Endothelial cell of umbilical vein (primary cell): ENCODE results near the gene ATXN1. TPM values are rescaled to one million over a fixed set of nuclear protein-coding genes. Genes with fewer than 3 reads are reported as not detected.

ENCODE experiments used
- BruUV-seq: library from RNA; stranded (reverse); fragments of 400-500 nt; replicated peaks from 2 replicates; lab custom pipeline; 2021; lab: Mats Ljungman, UMichigan
- CTCF ChIA-PET: fragments of 300-600, 350-600 bp; sonication (Branson Sonifier 250); formaldehyde crosslinking; loops from one replicate; lab custom pipeline; 2021; ENCODE audit warnings: antibody characterized with exemption, inconsistent platforms; lab: Charles Lee
- POLR2A ChIA-PET: fragments of 300-600, 350-600 bp; sonication (Branson Sonifier 250); formaldehyde crosslinking; loops from one replicate; lab custom pipeline; 2021; ENCODE audit warnings: antibody characterized with exemption, inconsistent platforms; lab: Charles Lee
- DNase-seq: peaks from one replicate; pipeline ENCODE4 v3.0.0-alpha.2; 2011; ENCODE audit warnings: low read depth, low spot score
- FAIRE-seq: peaks from 2 replicates; lab custom pipeline; 2011; peaks lifted over from hg19 to GRCh38; lab: Jason Lieb, UNC
- H2AFZ ChIP-seq: 2 replicates; pipeline ENCODE4 v1.6.0; 2012; ENCODE audit warnings: low read depth, low read length, control low read depth, inconsistent platforms
- H3K27ac ChIP-seq: 2 replicates; pipeline ENCODE4 v1.5.1; 2011; ENCODE audit warnings: low read depth, mild to moderate bottlenecking, control low read depth, low read length, moderate library complexity; ENCODE audit not compliant: insufficient read depth
- H3K27me3 ChIP-seq, 2 experiments: 2 replicates each; pipeline versions ENCODE4 v1.6.0 to v1.6.1; 2011; ENCODE audit warnings: low read length in 2 of 2, mixed read lengths in 1 of 2; ENCODE audit not compliant: control insufficient read depth in 2 of 2, insufficient read depth in 2 of 2
- H3K36me3 ChIP-seq, 2 experiments: 2 replicates in 1 of 2; 3 replicates in 1 of 2; pipeline ENCODE4 v1.5.1; 2011; ENCODE audit warnings: low read length in 2 of 2, mild to moderate bottlenecking in 1 of 2, moderate library complexity in 1 of 2; ENCODE audit not compliant: control insufficient read depth in 2 of 2, insufficient read depth in 2 of 2; ENCODE audit errors: extremely low read depth in 1 of 2
- H3K4me1 ChIP-seq: 3 replicates; pipeline ENCODE4 v1.5.1; 2011; ENCODE audit warnings: mild to moderate bottlenecking, low read length; ENCODE audit not compliant: control insufficient read depth, insufficient read depth; ENCODE audit errors: extremely low read depth
- H3K4me2 ChIP-seq: 2 replicates; pipeline ENCODE4 v1.6.1; 2011; ENCODE audit warnings: low read length, control low read depth, mixed read lengths; ENCODE audit not compliant: insufficient read depth
- H3K4me3 ChIP-seq, 3 experiments: fragments of 200-600 bp in 1 of 3; sonication (generic), shearing (Covaris generic) in 1 of 3; replicated peaks in 1 of 3; 2 replicates each; pipeline ENCODE4 v1.5.1; 2011 to 2016; ENCODE audit warnings: control low read depth in 3 of 3, low read length in 3 of 3, mild to moderate bottlenecking in 2 of 3, inconsistent platforms in 1 of 3, low read depth in 1 of 3, moderate library complexity in 1 of 3; ENCODE audit not compliant: insufficient read depth in 1 of 3
- H3K79me2 ChIP-seq: 2 replicates; pipeline ENCODE4 v1.6.0; 2012; ENCODE audit warnings: low read length, inconsistent platforms; ENCODE audit not compliant: control insufficient read depth, insufficient read depth
- H3K9ac ChIP-seq: replicated peaks from 2 replicates; pipeline ENCODE3; 2011; ENCODE audit warnings: low read length, control low read depth; ENCODE audit not compliant: insufficient read depth; ENCODE audit errors: extremely low read depth
- H3K9me1 ChIP-seq: replicated peaks from 3 replicates; pipeline ENCODE4 v1.6.0; 2011; ENCODE audit warnings: mild to moderate bottlenecking, low read length; ENCODE audit not compliant: control insufficient read depth, insufficient read depth; ENCODE audit errors: extremely low read depth
- H3K9me3 ChIP-seq: replicated peaks from 2 replicates; pipeline ENCODE4 v1.5.1; 2012; ENCODE audit warnings: low read length, inconsistent platforms; ENCODE audit not compliant: control insufficient read depth, insufficient read depth
- H4K20me1 ChIP-seq: replicated peaks from 2 replicates; pipeline ENCODE3; 2011; ENCODE audit warnings: mild to moderate bottlenecking, low read length; ENCODE audit not compliant: control insufficient read depth, insufficient read depth; ENCODE audit errors: extremely low read depth
- EZH2 ChIP-seq: IDR thresholded peaks from 2 replicates; pipeline ENCODE4 v1.6.1; 2012; ENCODE audit warnings: borderline replicate concordance, low read depth, mild to moderate bottlenecking, moderate library complexity, low read length, inconsistent platforms; ENCODE audit not compliant: severe bottlenecking
- FOS ChIP-seq: IDR thresholded peaks from 2 replicates; pipeline ENCODE4 v1.6.1; 2011; ENCODE audit warnings: mild to moderate bottlenecking, low read length, moderate library complexity, borderline replicate concordance; ENCODE audit not compliant: insufficient read depth
- GATA2 ChIP-seq: IDR thresholded peaks from 2 replicates; pipeline ENCODE4 v1.7.0; 2011; ENCODE audit warnings: low read depth, mild to moderate bottlenecking, moderate library complexity, mixed read lengths, low read length; ENCODE audit not compliant: insufficient read length, insufficient read depth
- JUN ChIP-seq: IDR thresholded peaks from 2 replicates; pipeline ENCODE4 v1.6.1; 2011; ENCODE audit warnings: borderline replicate concordance, low read depth; ENCODE audit not compliant: insufficient read length, insufficient read depth
- MYC ChIP-seq: IDR thresholded peaks from one replicate; pipeline ENCODE4 v1.6.1; 2011; ENCODE audit warnings: mild to moderate bottlenecking, low read depth, low read length
- POLR2A ChIP-seq: IDR thresholded peaks from 2 replicates; pipeline ENCODE4 v1.6.1; 2012; ENCODE audit warnings: low read depth, mild to moderate bottlenecking, control low read depth, low read length
- POLR2AphosphoS5 ChIP-seq: IDR thresholded peaks from 2 replicates; pipeline ENCODE4 v1.6.1; 2012; ENCODE audit warnings: low read depth, mild to moderate bottlenecking, control low read depth, low read length, moderate library complexity; ENCODE audit not compliant: insufficient read depth
- dilution Hi-C: fragments of 300-500 bp; cut with MboI; formaldehyde crosslinking; loops from one replicate; pipeline ENCODE4 v1.15.0; 2019; ENCODE audit warnings: low sequenced_read_pairs; ENCODE audit not compliant: extremely low pct_ligation_motif_present
- intact Hi-C: fragments of 100-400 bp; cut with micrococcal nuclease; formaldehyde crosslinking; loops from one replicate; pipeline ENCODE4 v1.10.0; 2022
- polyA plus RNA-seq, 4 experiments: library from polyadenylated mRNA; depleted of rRNA in 3 of 4; stranded (reverse) in 3 of 4; unstranded in 1 of 4; fragments of >200 nt; gene quantifications; 2 replicates each; pipeline versions ENCODE4 v1.2.1 to v1.2.3, GENCODE V29; 2011 to 2012; ENCODE audit warnings: missing spikeins in 1 of 4
- total RNA-seq: library from RNA; stranded (reverse); gene quantifications from 2 replicates; pipeline ENCODE4 v1.2.3, GENCODE V29; 2021
- TF ChIP-seq, protein P1 (sequence below): IDR thresholded peaks from 2 replicates; pipeline ENCODE4 v1.6.1; 2011; ENCODE audit not compliant: insufficient read depth, insufficient read length
- TF ChIP-seq, protein P2 (sequence below), 2 donors: IDR thresholded peaks; 1 replicate in 1 of 2; 2 replicates in 1 of 2; pipeline ENCODE4 v1.5.1; 2011; ENCODE audit warnings: low read length in 2 of 2, mild to moderate bottlenecking in 2 of 2, moderate library complexity in 2 of 2, control low read depth in 1 of 2, inconsistent platforms in 1 of 2, low read depth in 1 of 2; ENCODE audit not compliant: insufficient read depth in 1 of 2; ENCODE audit errors: extremely low read depth in 1 of 2

The ATXN1 gene
- total and polyA plus RNA-seq, 2 donors (not counting 3 experiments of a cell fraction or from before 2014, with no cell fraction given) = 16.4 to 33.0 TPM

DNA sequence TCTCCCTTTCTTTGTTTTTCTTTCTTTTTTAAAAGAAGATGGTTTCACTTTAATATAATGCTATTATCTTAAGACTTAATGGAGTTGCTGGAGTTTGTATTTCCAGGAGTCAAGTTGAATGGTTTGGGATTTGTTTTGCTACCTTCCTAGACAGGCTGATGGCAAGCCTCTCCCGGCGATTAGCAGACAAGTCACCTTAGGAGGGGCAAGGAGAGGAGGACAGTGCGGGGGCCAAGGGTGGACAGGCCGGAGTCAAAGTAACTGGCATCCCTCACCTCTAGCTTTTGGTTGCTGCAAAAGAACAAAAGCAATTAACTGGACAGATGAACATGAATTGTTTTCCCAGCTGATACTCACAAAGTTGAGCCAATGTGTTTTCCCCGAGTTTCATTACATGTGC is 465.8 kb downstream of the ATXN1 start:
- dilution Hi-C loops = no loop called here

More for the DNA sequence above, 465.8 kb downstream of the ATXN1 start:
- CTCF ChIA-PET = no interaction called here
- Histone ChIP-seq H3K79me2 (no peaks in the 10 kb centered on the region), H3K4me3 (no peak overlapping the region), H3K27ac (no peak overlapping the region), H3K9me1 (no peaks in the 10 kb centered on the region), H3K9ac (no peak overlapping the region), H3K27me3 (no peaks in the 10 kb centered on the region), H3K9me3 (no peaks in the 10 kb centered on the region), H3K4me1 (no peaks in the 10 kb centered on the region), H3K4me2 (no peak overlapping the region), H2AFZ (no peak overlapping the region), H4K20me1 (no peaks in the 10 kb centered on the region), H3K36me3 (peaks cover 0 to 22% of the 10 kb centered on the region in 2 experiments)
- intact Hi-C loops = no loop called here
- FAIRE-seq (no peak), DNase-seq (no peak)
- no TSS peak for BruUV-seq
- TF ChIP-seq GATA2 (no peak), POLR2AphosphoS5 (no peak), POLR2A (no peak), EZH2 (no peak), MYC (no peak), JUN (no peak), FOS (no peak)
- TF ChIP-seq, protein P1, sequence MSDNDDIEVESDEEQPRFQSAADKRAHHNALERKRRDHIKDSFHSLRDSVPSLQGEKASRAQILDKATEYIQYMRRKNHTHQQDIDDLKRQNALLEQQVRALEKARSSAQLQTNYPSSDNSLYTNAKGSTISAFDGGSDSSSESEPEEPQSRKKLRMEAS = no peak
- TF ChIP-seq, protein P2, sequence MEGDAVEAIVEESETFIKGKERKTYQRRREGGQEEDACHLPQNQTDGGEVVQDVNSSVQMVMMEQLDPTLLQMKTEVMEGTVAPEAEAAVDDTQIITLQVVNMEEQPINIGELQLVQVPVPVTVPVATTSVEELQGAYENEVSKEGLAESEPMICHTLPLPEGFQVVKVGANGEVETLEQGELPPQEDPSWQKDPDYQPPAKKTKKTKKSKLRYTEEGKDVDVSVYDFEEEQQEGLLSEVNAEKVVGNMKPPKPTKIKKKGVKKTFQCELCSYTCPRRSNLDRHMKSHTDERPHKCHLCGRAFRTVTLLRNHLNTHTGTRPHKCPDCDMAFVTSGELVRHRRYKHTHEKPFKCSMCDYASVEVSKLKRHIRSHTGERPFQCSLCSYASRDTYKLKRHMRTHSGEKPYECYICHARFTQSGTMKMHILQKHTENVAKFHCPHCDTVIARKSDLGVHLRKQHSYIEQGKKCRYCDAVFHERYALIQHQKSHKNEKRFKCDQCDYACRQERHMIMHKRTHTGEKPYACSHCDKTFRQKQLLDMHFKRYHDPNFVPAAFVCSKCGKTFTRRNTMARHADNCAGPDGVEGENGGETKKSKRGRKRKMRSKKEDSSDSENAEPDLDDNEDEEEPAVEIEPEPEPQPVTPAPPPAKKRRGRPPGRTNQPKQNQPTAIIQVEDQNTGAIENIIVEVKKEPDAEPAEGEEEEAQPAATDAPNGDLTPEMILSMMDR (IDR thresholded peaks at IDR 0.05; ENCODE audit: extremely low read depth in 1 of 2, insufficient read depth in 1 of 2, low read depth in 1 of 2, low read length in 2 of 2) = no peak
- POLR2A ChIA-PET = no interaction called here
